22Rv1 (cell line): ENCODE results near the gene NDUFV2.

Experiments
- ZFX ChIP-seq: fragments of 450-650 bp; IDR thresholded peaks from 2 replicates; pipeline ENCODE4 v1.6.1; 2017; ENCODE audit warnings: antibody characterized with exemption, borderline replicate concordance
- TF ChIP-seq, protein P1 (sequence below): fragments of 450-650 bp; IDR thresholded peaks from 2 replicates; pipeline ENCODE4 v1.5.1; 2017; ENCODE audit warnings: mild to moderate bottlenecking

DNA sequence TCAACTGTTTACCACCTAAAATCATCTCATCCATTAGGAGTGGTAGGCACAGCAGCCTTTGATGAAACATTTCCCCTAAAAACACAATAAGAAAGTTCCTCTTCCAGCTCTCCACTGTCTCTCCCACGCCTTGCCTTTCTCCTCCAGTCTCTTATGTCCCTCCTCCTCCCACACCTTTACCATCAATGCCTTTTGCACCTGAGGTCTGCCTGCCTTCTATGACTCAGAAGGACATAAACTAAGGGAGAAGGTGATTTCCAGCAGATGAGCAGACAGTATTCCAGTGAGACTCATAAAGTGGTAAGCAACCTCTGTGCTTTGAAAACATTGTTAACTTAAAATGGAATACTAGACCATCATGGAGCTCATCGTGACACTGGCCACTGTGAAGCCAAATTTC, 34.2 kb upstream of the NDUFV2 start:
- TF ChIP-seq, protein P1, sequence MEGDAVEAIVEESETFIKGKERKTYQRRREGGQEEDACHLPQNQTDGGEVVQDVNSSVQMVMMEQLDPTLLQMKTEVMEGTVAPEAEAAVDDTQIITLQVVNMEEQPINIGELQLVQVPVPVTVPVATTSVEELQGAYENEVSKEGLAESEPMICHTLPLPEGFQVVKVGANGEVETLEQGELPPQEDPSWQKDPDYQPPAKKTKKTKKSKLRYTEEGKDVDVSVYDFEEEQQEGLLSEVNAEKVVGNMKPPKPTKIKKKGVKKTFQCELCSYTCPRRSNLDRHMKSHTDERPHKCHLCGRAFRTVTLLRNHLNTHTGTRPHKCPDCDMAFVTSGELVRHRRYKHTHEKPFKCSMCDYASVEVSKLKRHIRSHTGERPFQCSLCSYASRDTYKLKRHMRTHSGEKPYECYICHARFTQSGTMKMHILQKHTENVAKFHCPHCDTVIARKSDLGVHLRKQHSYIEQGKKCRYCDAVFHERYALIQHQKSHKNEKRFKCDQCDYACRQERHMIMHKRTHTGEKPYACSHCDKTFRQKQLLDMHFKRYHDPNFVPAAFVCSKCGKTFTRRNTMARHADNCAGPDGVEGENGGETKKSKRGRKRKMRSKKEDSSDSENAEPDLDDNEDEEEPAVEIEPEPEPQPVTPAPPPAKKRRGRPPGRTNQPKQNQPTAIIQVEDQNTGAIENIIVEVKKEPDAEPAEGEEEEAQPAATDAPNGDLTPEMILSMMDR, result no peak
- no peak for TF ChIP-seq ZFX
